HCT116 (cell line): ENCODE measurements around the gene CIT. TPM values are rescaled to one million over a fixed set of nuclear protein-coding genes. Genes with fewer than 3 reads are reported as not detected.

Experiments used
- ATAC-seq: fragments of 200-7000 bp; cut with Tn5 transposase; 2 replicates; pipeline ENCODE4 v1.9.1; 2020; ENCODE audit warnings: mild to moderate bottlenecking, moderate library complexity
- BruUV-seq: library from RNA; stranded (reverse); fragments of 400-500 nt; replicated peaks from 2 replicates; lab custom pipeline; 2021; lab: Mats Ljungman, UMichigan
- CTCF ChIA-PET: fragments of 300-600 bp; sonication (Branson Sonifier 250); formaldehyde crosslinking; loops from one replicate; lab custom pipeline; 2021; ENCODE audit warnings: antibody characterized with exemption; lab: Charles Lee
- POLR2A ChIA-PET: fragments of 300-600, 350-600 bp; sonication (Branson Sonifier 250); formaldehyde crosslinking; loops from one replicate; lab custom pipeline; 2021; ENCODE audit warnings: antibody characterized with exemption; lab: Charles Lee
- RAD21 ChIA-PET, 2 experiments: fragments of 300-600 bp; sonication (Branson Sonifier 250); formaldehyde crosslinking; loops; one replicate each; lab custom pipeline; 2023; ENCODE audit warnings: low total read pairs in 2 of 2; ENCODE audit not compliant: uncharacterized antibody in 2 of 2, unreplicated experiment in 2 of 2, low non-redundant PET in 1 of 2; lab: Charles Lee
- DNase-seq: peaks from one replicate; pipeline ENCODE4 v3.0.0-alpha.2; 2010; ENCODE audit warnings: low read depth, low spot score
- H2AFZ ChIP-seq: fragments of 200-600 bp; shearing (Covaris generic), sonication (generic); 2 replicates; pipeline ENCODE4 v1.6.1; 2017; ENCODE audit warnings: low read depth, mixed run types, mixed read lengths, antibody characterized with exemption, low read length; ENCODE audit not compliant: poor library complexity, severe bottlenecking
- H3K27ac ChIP-seq: 2 replicates; pipeline ENCODE4 v1.5.1; 2012; ENCODE audit warnings: low read depth, low read length
- H3K27me3 ChIP-seq: fragments of 200-600 bp; sonication (generic); 2 replicates; pipeline ENCODE4 v1.6.1; 2016; ENCODE audit warnings: mixed run types, low read length, mixed read lengths; ENCODE audit not compliant: insufficient read depth
- H3K36me3 ChIP-seq, 2 experiments: fragments of 200-500 bp in 1 of 2; fragments of 200-600 bp in 1 of 2; sonication (Bioruptor generic) in 1 of 2; sonication (generic) in 1 of 2; 2 replicates each; pipeline versions ENCODE4 v1.5.1 to v1.6.1; 2014 to 2016; ENCODE audit warnings: low read length in 2 of 2, inconsistent platforms in 1 of 2, mixed read lengths in 1 of 2, mixed run types in 1 of 2; ENCODE audit not compliant: insufficient read depth in 2 of 2, control insufficient read depth in 1 of 2
- H3K4me1 ChIP-seq, 2 experiments: fragments of 200-600 bp in 1 of 2; sonication (generic) in 1 of 2; 2 replicates each; pipeline versions ENCODE4 v1.5.1 to v1.6.1; 2012 to 2017; ENCODE audit warnings: low read length in 2 of 2, inconsistent platforms in 1 of 2, mild to moderate bottlenecking in 1 of 2, mixed read lengths in 1 of 2, mixed run types in 1 of 2, moderate library complexity in 1 of 2; ENCODE audit not compliant: insufficient read depth in 2 of 2, control insufficient read depth in 1 of 2
- H3K4me2 ChIP-seq: fragments of 200-600 bp; sonication (generic); 2 replicates; pipeline ENCODE4 v1.6.1; 2017; ENCODE audit warnings: mixed run types, low read length, mixed read lengths
- H3K4me3 ChIP-seq, 2 experiments: fragments of 200-600 bp in 1 of 2; sonication (generic) in 1 of 2; replicated peaks in 1 of 2; 2 replicates each; pipeline ENCODE4 v1.5.1; 2011 to 2016; ENCODE audit warnings: low read length in 2 of 2, control low read depth in 1 of 2, low read depth in 1 of 2, mild to moderate bottlenecking in 1 of 2, mixed read lengths in 1 of 2, mixed run types in 1 of 2
- H3K79me2 ChIP-seq: fragments of 200-600 bp; sonication (generic); 2 replicates; pipeline ENCODE4 v1.6.1; 2017; ENCODE audit warnings: mild to moderate bottlenecking, mixed run types, low read length, moderate library complexity, mixed read lengths; ENCODE audit not compliant: insufficient read depth
- H3K9ac ChIP-seq: fragments of 200-600 bp; sonication (generic); 2 replicates; pipeline ENCODE4 v1.6.1; 2016; ENCODE audit warnings: low read length, mixed read lengths
- H3K9me2 ChIP-seq: fragments of 200-600 bp; sonication (generic), shearing (Covaris generic); 2 replicates; pipeline ENCODE4 v1.6.1; 2017; ENCODE audit warnings: mixed run types, mild to moderate bottlenecking, moderate library complexity; ENCODE audit not compliant: insufficient read depth
- H3K9me3 ChIP-seq, 2 experiments: fragments of 200-500 bp in 1 of 2; fragments of 200-600 bp in 1 of 2; sonication (Bioruptor generic) in 1 of 2; sonication (generic) in 1 of 2; 2 replicates each; pipeline ENCODE4 v1.6.1; 2014 to 2017; ENCODE audit warnings: low read length in 2 of 2, mixed read lengths in 2 of 2, inconsistent platforms in 1 of 2, low read depth in 1 of 2, mild to moderate bottlenecking in 1 of 2, mixed run types in 1 of 2, moderate library complexity in 1 of 2; ENCODE audit not compliant: control insufficient read depth in 1 of 2, insufficient read depth in 1 of 2
- H4K20me1 ChIP-seq: fragments of 200-600 bp; sonication (generic), shearing (Covaris generic); 2 replicates; pipeline ENCODE4 v1.6.1; 2017; ENCODE audit warnings: mixed run types, mild to moderate bottlenecking, moderate library complexity; ENCODE audit not compliant: insufficient read depth
- ATF3 ChIP-seq: IDR thresholded peaks from 2 replicates; pipeline ENCODE4 v1.6.1; 2012
- CBX3 ChIP-seq: IDR thresholded peaks from 2 replicates; pipeline ENCODE4 v1.6.1; 2012; ENCODE audit warnings: low read depth
- CEBPB ChIP-seq: IDR thresholded peaks from 2 replicates; pipeline ENCODE4 v1.6.1; 2012; ENCODE audit warnings: low read depth
- EGR1 ChIP-seq: IDR thresholded peaks from 2 replicates; pipeline ENCODE4 v1.6.1; 2012; ENCODE audit warnings: low read depth
- ELF1 ChIP-seq: IDR thresholded peaks from 2 replicates; pipeline ENCODE4 v1.6.1; 2012; ENCODE audit warnings: low read depth, borderline replicate concordance
- FOSL1 ChIP-seq: IDR thresholded peaks from 2 replicates; pipeline ENCODE4 v1.6.1; 2012; ENCODE audit warnings: low read depth
- JUND ChIP-seq: IDR thresholded peaks from 2 replicates; pipeline ENCODE4 v1.6.1; 2012
- MAX ChIP-seq: IDR thresholded peaks from 2 replicates; pipeline ENCODE4 v1.6.1; 2012
- POLR2AphosphoS5 ChIP-seq: IDR thresholded peaks from 2 replicates; pipeline ENCODE4 v1.6.1; 2011; ENCODE audit warnings: mild to moderate bottlenecking, low read depth, low read length, moderate library complexity
- SIN3A ChIP-seq: IDR thresholded peaks from 2 replicates; pipeline ENCODE4 v1.6.1; 2012; ENCODE audit warnings: low read depth
- SRF ChIP-seq: IDR thresholded peaks from 2 replicates; pipeline ENCODE4 v1.6.1; 2012; ENCODE audit warnings: low read depth
- TCF7L2 ChIP-seq: IDR thresholded peaks from 2 replicates; pipeline ENCODE4 v1.7.0; 2011; ENCODE audit warnings: borderline replicate concordance, inconsistent platforms; ENCODE audit not compliant: insufficient read depth, insufficient read length; ENCODE audit errors: extremely low read depth
- YY1 ChIP-seq: IDR thresholded peaks from 2 replicates; pipeline ENCODE4 v1.6.1; 2011; ENCODE audit warnings: low read length, low read depth, moderate library complexity, mild to moderate bottlenecking; ENCODE audit not compliant: insufficient replicate concordance; ENCODE audit errors: extremely low read depth
- ZFX ChIP-seq: fragments of 450-650 bp; IDR thresholded peaks from 2 replicates; pipeline ENCODE4 v1.6.1; 2017
- ZNF274 ChIP-seq: fragments of 200-500 bp; sonication (Bioruptor generic); IDR thresholded peaks from 2 replicates; pipeline ENCODE4 v1.6.1; 2014; ENCODE audit warnings: mild to moderate bottlenecking, low read depth, low read length, inconsistent platforms
- intact Hi-C: fragments of 100-400 bp; cut with micrococcal nuclease; formaldehyde crosslinking; loops from 2 replicates; pipeline ENCODE4 v1.10.0; 2022
- total RNA-seq: library from RNA; stranded (reverse); gene quantifications from one replicate; pipeline ENCODE4 v1.2.1, GENCODE V29; 2021; ENCODE audit not compliant: unreplicated experiment
- TF ChIP-seq, protein P1 (sequence below), 3 experiments: fragments of 200-600 bp in 1 of 3; sonication (generic) in 1 of 3; IDR thresholded peaks in 2 of 3; conservative IDR thresholded peaks in 1 of 3; 2 replicates each; pipeline ENCODE4 v1.5.1; 2012 to 2017; ENCODE audit warnings: low read depth in 2 of 3, low read length in 2 of 3, antibody characterized with exemption in 1 of 3, borderline replicate concordance in 1 of 3, control low read depth in 1 of 3, mild to moderate bottlenecking in 1 of 3, mixed read lengths in 1 of 3, mixed run types in 1 of 3, moderate library complexity in 1 of 3; ENCODE audit not compliant: insufficient read depth in 1 of 3
- TF ChIP-seq, protein P2 (sequence below): IDR thresholded peaks from 2 replicates; pipeline ENCODE4 v1.6.1; 2012; ENCODE audit warnings: low read depth

Gene CIT
- total RNA-seq, 1 experiment from 2014 or later, result 54.2 TPM

DNA sequence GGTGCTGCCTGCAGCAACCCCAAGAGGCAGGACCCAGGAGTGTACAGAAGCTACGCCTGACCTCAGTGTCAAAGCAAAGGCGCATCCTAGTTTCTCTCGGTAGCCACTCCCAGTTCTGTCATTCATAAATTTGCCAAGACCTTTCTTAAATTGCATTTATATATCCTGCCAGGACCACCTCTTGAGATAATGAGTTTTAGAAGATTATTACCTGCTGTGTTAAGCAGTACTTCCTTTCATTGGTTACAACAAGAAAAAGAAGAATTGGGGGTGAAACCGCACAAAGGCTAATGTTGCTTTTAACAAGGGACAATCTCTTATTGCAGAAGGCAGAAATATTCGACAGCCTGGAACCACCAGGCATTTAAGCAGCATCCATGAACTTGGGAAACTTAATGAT, 57.8 kb downstream of the CIT start:
- Histone ChIP-seq H3K9me3 (no peaks in the 10 kb centered on the region), H3K27ac (no peak overlapping the region), H3K79me2 (peaks cover 36% of the 10 kb centered on the region), H3K9ac (no peak overlapping the region), H4K20me1 (no peaks in the 10 kb centered on the region; the same call in 1 of the 2 replicates), H3K36me3 (peaks cover 2 to 22% of the 10 kb centered on the region in 2 experiments; a peak in 1 of 4 replicates), H3K4me3 (no peak overlapping the region), H3K27me3 (no peaks in the 10 kb centered on the region), H3K4me2 (no peak overlapping the region), H2AFZ (no peak overlapping the region), H3K9me2 (no peaks in the 10 kb centered on the region), H3K4me1 (no peaks in the 10 kb centered on the region)
- ChIA-PET RAD21 (no interaction called here), POLR2A (no interaction called here), CTCF (no interaction called here)
- no peak for ATAC-seq
- TF ChIP-seq CBX3, result no peak
- no peak for TF ChIP-seq FOSL1
- no peak for TF ChIP-seq POLR2AphosphoS5
- TF ChIP-seq JUND, result no peak
- TF ChIP-seq ATF3, result no peak
- TF ChIP-seq YY1, result no peak
- no peak for TF ChIP-seq SRF
- no peak for TF ChIP-seq EGR1
- TF ChIP-seq, protein P1, sequence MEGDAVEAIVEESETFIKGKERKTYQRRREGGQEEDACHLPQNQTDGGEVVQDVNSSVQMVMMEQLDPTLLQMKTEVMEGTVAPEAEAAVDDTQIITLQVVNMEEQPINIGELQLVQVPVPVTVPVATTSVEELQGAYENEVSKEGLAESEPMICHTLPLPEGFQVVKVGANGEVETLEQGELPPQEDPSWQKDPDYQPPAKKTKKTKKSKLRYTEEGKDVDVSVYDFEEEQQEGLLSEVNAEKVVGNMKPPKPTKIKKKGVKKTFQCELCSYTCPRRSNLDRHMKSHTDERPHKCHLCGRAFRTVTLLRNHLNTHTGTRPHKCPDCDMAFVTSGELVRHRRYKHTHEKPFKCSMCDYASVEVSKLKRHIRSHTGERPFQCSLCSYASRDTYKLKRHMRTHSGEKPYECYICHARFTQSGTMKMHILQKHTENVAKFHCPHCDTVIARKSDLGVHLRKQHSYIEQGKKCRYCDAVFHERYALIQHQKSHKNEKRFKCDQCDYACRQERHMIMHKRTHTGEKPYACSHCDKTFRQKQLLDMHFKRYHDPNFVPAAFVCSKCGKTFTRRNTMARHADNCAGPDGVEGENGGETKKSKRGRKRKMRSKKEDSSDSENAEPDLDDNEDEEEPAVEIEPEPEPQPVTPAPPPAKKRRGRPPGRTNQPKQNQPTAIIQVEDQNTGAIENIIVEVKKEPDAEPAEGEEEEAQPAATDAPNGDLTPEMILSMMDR (IDR thresholded peaks at IDR 0.05 in 2 of 3, conservative IDR thresholded peaks at IDR 0.05 in 1 of 3; ENCODE audit: borderline replicate concordance in 1 of 3, insufficient read depth in 1 of 3, low read depth in 2 of 3, low read length in 2 of 3), result no peak
- TF ChIP-seq ELF1, result no peak
- TF ChIP-seq CEBPB, result no peak
- TF ChIP-seq, protein P2, sequence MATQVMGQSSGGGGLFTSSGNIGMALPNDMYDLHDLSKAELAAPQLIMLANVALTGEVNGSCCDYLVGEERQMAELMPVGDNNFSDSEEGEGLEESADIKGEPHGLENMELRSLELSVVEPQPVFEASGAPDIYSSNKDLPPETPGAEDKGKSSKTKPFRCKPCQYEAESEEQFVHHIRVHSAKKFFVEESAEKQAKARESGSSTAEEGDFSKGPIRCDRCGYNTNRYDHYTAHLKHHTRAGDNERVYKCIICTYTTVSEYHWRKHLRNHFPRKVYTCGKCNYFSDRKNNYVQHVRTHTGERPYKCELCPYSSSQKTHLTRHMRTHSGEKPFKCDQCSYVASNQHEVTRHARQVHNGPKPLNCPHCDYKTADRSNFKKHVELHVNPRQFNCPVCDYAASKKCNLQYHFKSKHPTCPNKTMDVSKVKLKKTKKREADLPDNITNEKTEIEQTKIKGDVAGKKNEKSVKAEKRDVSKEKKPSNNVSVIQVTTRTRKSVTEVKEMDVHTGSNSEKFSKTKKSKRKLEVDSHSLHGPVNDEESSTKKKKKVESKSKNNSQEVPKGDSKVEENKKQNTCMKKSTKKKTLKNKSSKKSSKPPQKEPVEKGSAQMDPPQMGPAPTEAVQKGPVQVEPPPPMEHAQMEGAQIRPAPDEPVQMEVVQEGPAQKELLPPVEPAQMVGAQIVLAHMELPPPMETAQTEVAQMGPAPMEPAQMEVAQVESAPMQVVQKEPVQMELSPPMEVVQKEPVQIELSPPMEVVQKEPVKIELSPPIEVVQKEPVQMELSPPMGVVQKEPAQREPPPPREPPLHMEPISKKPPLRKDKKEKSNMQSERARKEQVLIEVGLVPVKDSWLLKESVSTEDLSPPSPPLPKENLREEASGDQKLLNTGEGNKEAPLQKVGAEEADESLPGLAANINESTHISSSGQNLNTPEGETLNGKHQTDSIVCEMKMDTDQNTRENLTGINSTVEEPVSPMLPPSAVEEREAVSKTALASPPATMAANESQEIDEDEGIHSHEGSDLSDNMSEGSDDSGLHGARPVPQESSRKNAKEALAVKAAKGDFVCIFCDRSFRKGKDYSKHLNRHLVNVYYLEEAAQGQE, result no peak
- TF ChIP-seq TCF7L2, result no peak
- TF ChIP-seq SIN3A, result no peak
- no peak for TF ChIP-seq ZNF274
- no peak for TF ChIP-seq MAX
- no peak for TF ChIP-seq ZFX
- DNase-seq, result no peak
- intact Hi-C loops, result no loop called here
- no TSS peak for BruUV-seq
